HepG2 (cell line): ENCODE measurements around the gene SUPT4H1. TPM values are rescaled to one million over a fixed set of nuclear protein-coding genes. Genes with fewer than 3 reads are reported as not detected.

Experiments used
- ATAC-seq: fragments of 200-7000 bp; cut with Tn5 transposase; 3 replicates; pipeline ENCODE4 v1.9.1; 2020; ENCODE audit warnings: mild to moderate bottlenecking, moderate library complexity
- BruUV-seq: library from RNA; stranded (reverse); fragments of 400-500 nt; replicated peaks from 2 replicates; lab custom pipeline; 2021; lab: Mats Ljungman, UMichigan
- CTCF ChIA-PET: fragments of 300-600 bp; formaldehyde crosslinking; extraction: SDS; loops from one replicate; lab custom pipeline; 2021; ENCODE audit warnings: low total read pairs, inconsistent platforms, low intra/inter-chr PET ratio; lab: Yijun Ruan, JAX
- POLR2A ChIA-PET: fragments of 350-600 bp; sonication (Branson Sonifier 250); formaldehyde crosslinking; loops from one replicate; lab custom pipeline; 2020; ENCODE audit warnings: antibody characterized with exemption, inconsistent platforms; lab: Yijun Ruan, JAX
- DNase-seq: peaks from one replicate; pipeline ENCODE4 v3.0.0-alpha.2; 2015; ENCODE audit warnings: low spot score
- FAIRE-seq: peaks from 3 replicates; lab custom pipeline; 2011; peaks lifted over from hg19 to GRCh38; lab: Jason Lieb, UNC
- H2AFZ ChIP-seq: one replicate; pipeline ENCODE4 v1.6.1; 2011; ENCODE audit warnings: low read length, inconsistent platforms
- H3K27ac ChIP-seq: fragments of 300-600 bp; 3 replicates; pipeline ENCODE4 v1.8.0; 2011; ENCODE audit warnings: mixed run types, mild to moderate bottlenecking, mixed read lengths, low read length, inconsistent platforms; ENCODE audit not compliant: insufficient read depth; ENCODE audit errors: extremely low read length
- H3K27me3 ChIP-seq, 2 experiments: fragments of 200-600 bp in 1 of 2; 2 replicates in 1 of 2; 3 replicates in 1 of 2; pipeline versions ENCODE4 v1.6.0 to v1.8.0; 2011; ENCODE audit warnings: low read length in 2 of 2, mild to moderate bottlenecking in 2 of 2, moderate library complexity in 2 of 2, inconsistent platforms in 1 of 2; ENCODE audit not compliant: insufficient read depth in 2 of 2, control insufficient read depth in 1 of 2
- H3K36me3 ChIP-seq, 2 experiments: fragments of 200-600 bp in 1 of 2; replicated peaks in 1 of 2; 2 replicates in 1 of 2; 3 replicates in 1 of 2; pipeline versions ENCODE4 v1.5.1 to v1.8.0; 2011; ENCODE audit warnings: low read length in 2 of 2, inconsistent platforms in 1 of 2; ENCODE audit not compliant: insufficient read depth in 2 of 2, control insufficient read depth in 1 of 2
- H3K4me1 ChIP-seq: 2 replicates; pipeline ENCODE4 v1.5.1; 2012; ENCODE audit warnings: low read length, inconsistent platforms; ENCODE audit not compliant: insufficient read depth
- H3K4me2 ChIP-seq: 2 replicates; pipeline ENCODE4 v1.6.0; 2011; ENCODE audit warnings: low read depth, low read length, inconsistent platforms
- H3K4me3 ChIP-seq, 3 experiments: fragments of 200-600 bp in 1 of 3; sonication (generic), shearing (Covaris generic) in 1 of 3; replicated peaks in 1 of 3; 2 replicates each; pipeline ENCODE4 v1.5.1; 2011 to 2016; ENCODE audit warnings: low read length in 3 of 3, inconsistent platforms in 2 of 3, low read depth in 2 of 3, mild to moderate bottlenecking in 2 of 3, control low read depth in 1 of 3, mixed read lengths in 1 of 3; ENCODE audit not compliant: insufficient read depth in 1 of 3
- H3K79me2 ChIP-seq: one replicate; pipeline ENCODE4 v1.6.1; 2011; ENCODE audit warnings: low read length, inconsistent platforms; ENCODE audit not compliant: insufficient read depth
- H3K9ac ChIP-seq: 2 replicates; pipeline ENCODE4 v1.6.0; 2011; ENCODE audit warnings: mild to moderate bottlenecking, low read depth, low read length, inconsistent platforms; ENCODE audit not compliant: insufficient read depth
- H3K9me3 ChIP-seq: 2 replicates; pipeline ENCODE4 v1.5.1; 2012; ENCODE audit warnings: mild to moderate bottlenecking, low read length
- H4K20me1 ChIP-seq: 2 replicates; pipeline ENCODE4 v1.6.0; 2011; ENCODE audit warnings: inconsistent platforms, mild to moderate bottlenecking, low read length, moderate library complexity; ENCODE audit not compliant: insufficient read depth
- AGO2 ChIP-seq: fragments of 200-400 bp; formaldehyde crosslinking; optimal IDR thresholded peaks from 2 replicates; pipeline ENCODE3; 2017; ENCODE audit warnings: mild to moderate bottlenecking, low read depth, low read length, moderate library complexity
- ARID2 ChIP-seq: sonication (generic); formaldehyde crosslinking; IDR thresholded peaks from 2 replicates; pipeline ENCODE4 v1.8.1; 2022; ENCODE audit warnings: mild to moderate bottlenecking, missing genetic modification reagents, borderline replicate concordance
- BORCS8-MEF2B ChIP-seq: sonication (generic); formaldehyde crosslinking; IDR thresholded peaks from 2 replicates; pipeline ENCODE4 v1.8.0; 2022; ENCODE audit warnings: mild to moderate bottlenecking, missing genetic modification reagents
- NPAS2 ChIP-seq: sonication (generic); formaldehyde crosslinking; IDR thresholded peaks from 2 replicates; pipeline ENCODE4 v1.8.0; 2022; ENCODE audit warnings: mild to moderate bottlenecking, missing genetic modification reagents, borderline replicate concordance
- NR2F6 ChIP-seq, 2 experiments: IDR thresholded peaks; 2 replicates each; pipeline ENCODE4 v1.6.1; 2016; ENCODE audit warnings: antibody characterized with exemption in 1 of 2, mild to moderate bottlenecking in 1 of 2
- POLR2AphosphoS5 ChIP-seq: IDR thresholded peaks from 2 replicates; pipeline ENCODE4 v1.6.1; 2012; ENCODE audit warnings: low read depth, low read length
- RBM22 ChIP-seq: fragments of 200-400 bp; formaldehyde crosslinking; optimal IDR thresholded peaks from 2 replicates; pipeline ENCODE3; 2017; ENCODE audit warnings: mild to moderate bottlenecking, low read length, moderate library complexity
- RFXANK ChIP-seq: IDR thresholded peaks from 2 replicates; pipeline ENCODE4 v1.6.1; 2016
- SIX4 ChIP-seq: sonication (generic); formaldehyde crosslinking; IDR thresholded peaks from 2 replicates; pipeline ENCODE4 v1.4.0; 2020; ENCODE audit warnings: missing genetic modification reagents
- ZNF576 ChIP-seq: sonication (generic); formaldehyde crosslinking; IDR thresholded peaks from 2 replicates; pipeline ENCODE4 v1.4.0; 2020; ENCODE audit warnings: mild to moderate bottlenecking, missing genetic modification reagents
- ZNF768 ChIP-seq: sonication (generic); formaldehyde crosslinking; IDR thresholded peaks from 2 replicates; pipeline ENCODE4 v1.4.0; 2020; ENCODE audit warnings: missing genetic modification reagents
- WGBS: methylation state at CpG from one replicate; pipeline ENCODE4 v1.1.6; 2017; ENCODE audit warnings: low lambda C conversion rate; 5-methylcytosine and 5-hydroxymethylcytosine counted together
- in situ Hi-C: cut with HindIII; loops from 2 replicates; pipeline ENCODE4 v1.10.0; 2017; ENCODE audit warnings: low pct_unique_long_range_greater_than_20kb; ENCODE audit not compliant: extremely low pct_ligation_motif_present
- intact Hi-C: fragments of 100-400 bp; cut with micrococcal nuclease; formaldehyde crosslinking; loops from one replicate; pipeline ENCODE4 v1.10.0; 2022; ENCODE audit not compliant: unreplicated experiment
- polyA plus RNA-seq, 8 experiments: library from polyadenylated mRNA; depleted of rRNA in 3 of 8; stranded (reverse) in 7 of 8; unstranded in 1 of 8; fragments of >200 nt; fragmentation: Illumina TruSeq in 4 of 8; extraction: Trizol in 4 of 8; gene quantifications; 2 replicates each; pipeline versions ENCODE4 v1.2.1 to v1.2.3, GENCODE V29; 2011 to 2016; ENCODE audit warnings: low read depth in 4 of 8, missing spikeins in 1 of 8, mixed read lengths in 1 of 8; ENCODE audit not compliant: insufficient read depth in 1 of 8
- total RNA-seq, 5 experiments: library from RNA; depleted of rRNA; stranded (reverse); fragments of >200 nt; fragmentation: Illumina TruSeq; extraction: Trizol; gene quantifications; 2 replicates each; pipeline ENCODE4 v1.2.3, GENCODE V29; 2016; ENCODE audit warnings: low read depth in 1 of 5

Gene SUPT4H1
- total and polyA plus RNA-seq, 2 of the 13 experiments (the other 11 are each of a cell fraction or from before 2014, with no cell fraction given): 155 to 244 TPM

DNA sequence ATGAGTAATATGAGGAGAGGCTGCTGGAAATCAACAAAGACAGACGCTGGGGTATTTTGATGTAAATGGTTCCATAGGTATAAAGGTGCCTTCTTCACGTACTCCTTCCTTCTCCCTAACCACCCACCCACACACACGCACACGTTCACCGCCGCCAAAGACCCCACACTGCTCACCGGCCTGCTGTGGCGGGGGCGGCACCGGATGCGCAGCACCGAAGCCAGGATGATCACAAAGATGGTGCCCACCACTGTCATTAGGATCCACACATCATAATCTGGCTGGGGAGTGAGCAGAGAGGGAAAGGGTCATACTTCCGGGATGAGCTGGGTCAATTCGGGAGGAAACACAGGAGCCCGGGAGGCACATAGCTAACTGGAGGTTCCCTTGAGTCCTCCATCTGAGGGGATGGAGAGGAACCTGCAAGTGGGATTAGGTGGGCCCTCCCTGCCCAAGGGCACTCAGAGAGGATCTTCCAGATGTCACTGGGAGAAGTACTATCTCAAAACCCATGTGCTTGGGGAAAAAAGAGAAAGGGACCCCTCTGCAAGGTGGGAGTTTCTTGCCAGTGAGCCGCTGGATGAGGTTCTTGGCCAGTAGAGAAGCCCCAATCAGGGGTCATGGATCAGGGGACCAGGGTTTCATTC lies 10.5 kb upstream of the SUPT4H1 start:
- Histone ChIP-seq H3K79me2 (peaks cover 61% of the 10 kb centered on the region), H3K9me3 (no peaks in the 10 kb centered on the region), H3K9ac (no peak overlapping the region), H3K4me1 (peaks cover 85% of the 10 kb centered on the region), H2AFZ (no peak overlapping the region), H3K4me3 (no peak overlapping the region), H3K4me2 (no peak overlapping the region), H3K27me3 (no peaks in the 10 kb centered on the region), H3K27ac (peak overlapping the region; percentile 5), H3K36me3 (peaks cover 63 to 71% of the 10 kb centered on the region in 2 experiments), H4K20me1 (no peaks in the 10 kb centered on the region)
- TF ChIP-seq AGO2: peak; percentile 94
- peak; percentile 95 for TF ChIP-seq RBM22
- TF ChIP-seq ZNF768 (CRISPR knock-in tag): peak; percentile 29; the same call in 1 of the 2 replicates
- TF ChIP-seq POLR2AphosphoS5: peak; percentile 40; the same call in 1 of the 2 replicates
- no peak for TF ChIP-seq RFXANK (CRISPR knock-in tag)
- no peak for TF ChIP-seq ARID2 (CRISPR knock-in tag)
- TF ChIP-seq NPAS2 (CRISPR knock-in tag): no peak
- TF ChIP-seq BORCS8-MEF2B (CRISPR knock-in tag): no peak
- no peak for TF ChIP-seq SIX4 (CRISPR knock-in tag)
- TF ChIP-seq NR2F6 (IDR thresholded peaks at IDR 0.05): no peak
- TF ChIP-seq NR2F6 (CRISPR knock-in tag; IDR thresholded peaks at IDR 0.05): no peak
- TF ChIP-seq ZNF576 (CRISPR knock-in tag): no peak
- intact Hi-C loops (no loop called here), in situ Hi-C loops (loop anchor here (5.0 kb wide), 1 partner anchor 55 kb away; the partner anchor contains the start of gene RNF43)
- ATAC-seq (no peak), DNase-seq (no peak), FAIRE-seq (no peak)
- ChIA-PET POLR2A (interaction anchor here (0.6 to 12.9 kb wide), 6 partner anchors 9 to 1257 kb away, joined by 3 to 458 read pairs (median 150); partner anchors contain the start of genes CLTC, RNF43 and SUPT4H1), CTCF (no interaction called here)
- 95% methylated on average over 16 of the region's 16 CpGs for WGBS
- no TSS peak for BruUV-seq
